OCI-LY1 (cell line): ENCODE data around the gene NEUROD4.

Experiments used
- EZH2 ChIP-seq: fragments of 200-600 bp; sonication (generic), shearing (Covaris generic); IDR thresholded peaks from 2 replicates; pipeline ENCODE4 v1.8.0; 2017; ENCODE audit warnings: borderline replicate concordance, mixed run types, mild to moderate bottlenecking, antibody characterized with exemption, low read length, moderate library complexity, mixed read lengths
- TF ChIP-seq, protein P1 (sequence below): fragments of 200-600 bp; sonication (generic), shearing (Covaris generic); IDR thresholded peaks from 2 replicates; pipeline ENCODE4 v1.5.1; 2017; ENCODE audit warnings: mild to moderate bottlenecking, antibody characterized with exemption, low read length, moderate library complexity, mixed read lengths

DNA sequence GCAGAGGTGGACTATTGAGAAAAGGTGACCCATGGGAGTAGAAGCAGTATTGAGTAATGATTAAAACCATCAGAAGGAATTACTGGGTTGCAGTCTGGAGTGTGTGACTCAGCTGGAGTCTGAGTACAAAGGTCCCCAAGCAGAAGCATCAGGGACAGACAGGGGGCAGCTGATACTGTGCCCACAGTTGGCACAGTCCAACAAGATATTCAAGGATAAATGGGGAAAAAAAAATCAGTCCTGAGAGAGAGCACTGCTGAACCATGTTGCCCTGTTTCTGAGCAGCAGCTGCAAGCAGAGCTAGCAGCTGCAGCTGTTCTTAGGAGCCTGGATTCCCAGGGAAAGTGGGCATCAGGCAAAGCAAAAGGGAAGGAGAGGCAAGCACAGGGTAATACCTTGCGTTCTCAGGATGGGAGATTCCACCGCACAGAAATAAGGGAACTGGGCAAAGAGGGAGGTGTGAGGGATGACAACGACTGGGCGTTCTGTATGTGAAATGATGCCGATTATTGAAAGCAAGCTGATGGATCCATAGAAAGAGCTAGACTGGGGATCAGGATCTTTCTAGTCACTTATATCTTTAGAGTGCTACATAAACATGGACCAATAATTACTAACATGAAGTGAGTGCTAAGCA lies 17.7 kb downstream of the NEUROD4 start:
- TF ChIP-seq, protein P1, sequence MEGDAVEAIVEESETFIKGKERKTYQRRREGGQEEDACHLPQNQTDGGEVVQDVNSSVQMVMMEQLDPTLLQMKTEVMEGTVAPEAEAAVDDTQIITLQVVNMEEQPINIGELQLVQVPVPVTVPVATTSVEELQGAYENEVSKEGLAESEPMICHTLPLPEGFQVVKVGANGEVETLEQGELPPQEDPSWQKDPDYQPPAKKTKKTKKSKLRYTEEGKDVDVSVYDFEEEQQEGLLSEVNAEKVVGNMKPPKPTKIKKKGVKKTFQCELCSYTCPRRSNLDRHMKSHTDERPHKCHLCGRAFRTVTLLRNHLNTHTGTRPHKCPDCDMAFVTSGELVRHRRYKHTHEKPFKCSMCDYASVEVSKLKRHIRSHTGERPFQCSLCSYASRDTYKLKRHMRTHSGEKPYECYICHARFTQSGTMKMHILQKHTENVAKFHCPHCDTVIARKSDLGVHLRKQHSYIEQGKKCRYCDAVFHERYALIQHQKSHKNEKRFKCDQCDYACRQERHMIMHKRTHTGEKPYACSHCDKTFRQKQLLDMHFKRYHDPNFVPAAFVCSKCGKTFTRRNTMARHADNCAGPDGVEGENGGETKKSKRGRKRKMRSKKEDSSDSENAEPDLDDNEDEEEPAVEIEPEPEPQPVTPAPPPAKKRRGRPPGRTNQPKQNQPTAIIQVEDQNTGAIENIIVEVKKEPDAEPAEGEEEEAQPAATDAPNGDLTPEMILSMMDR: no peak
- no peak for TF ChIP-seq EZH2
